WI38 (cell line): ENCODE measurements around the gene FMNL1.

ENCODE experiments used
- H3K4me3 ChIP-seq: 2 replicates; pipeline ENCODE4 v1.5.1; 2011; ENCODE audit warnings: low read depth, mild to moderate bottlenecking, control low read depth, low read length
- CTCF ChIP-seq: IDR thresholded peaks from 2 replicates; pipeline ENCODE4 v1.5.1; 2012; ENCODE audit warnings: low read depth, mild to moderate bottlenecking, control low read depth, low read length

FMNL1 gene

DNA sequence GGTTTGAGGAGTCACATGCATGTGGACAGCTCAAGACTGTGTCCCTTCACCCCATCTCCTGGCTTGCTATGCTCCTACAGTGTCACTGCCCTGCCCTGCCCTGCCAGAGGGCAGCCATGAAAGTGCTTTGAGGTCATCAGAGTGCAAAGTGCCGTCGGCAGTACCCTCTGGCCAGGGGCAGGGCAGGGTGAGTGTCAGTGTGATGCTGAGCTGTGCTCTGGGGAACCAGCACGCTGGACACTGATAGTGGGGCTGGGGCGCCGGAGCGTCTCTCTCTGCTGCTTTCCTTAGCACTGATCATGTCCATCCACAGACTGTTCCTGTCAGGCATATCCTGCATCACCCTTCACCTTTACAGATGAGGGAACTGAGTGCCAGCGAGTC, 41.8 kb downstream of the FMNL1 start:
- no peak overlapping the region for H3K4me3 ChIP-seq
- TF ChIP-seq CTCF = no peak

DNA sequence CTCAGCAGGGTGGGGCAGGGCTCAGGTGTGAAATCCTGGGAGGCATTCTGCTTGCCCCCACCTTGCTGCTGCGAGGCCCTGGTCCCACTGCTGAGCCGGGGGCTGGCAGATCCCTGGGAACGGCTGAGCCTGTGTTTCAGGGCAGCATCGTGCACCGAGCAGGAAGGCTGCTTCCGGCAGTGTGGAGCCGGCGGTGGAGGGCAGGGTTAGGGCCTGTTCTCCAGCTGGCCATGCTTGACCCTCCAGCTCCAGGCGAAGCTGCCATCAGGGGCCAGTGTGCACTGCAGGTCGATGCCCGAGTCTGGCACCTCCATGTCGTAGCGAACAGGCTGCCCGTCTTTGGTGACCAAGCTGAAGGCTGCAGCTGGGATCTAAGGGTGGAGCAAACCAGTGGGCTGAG, 42.7 kb downstream of the FMNL1 start:
- H3K4me3 ChIP-seq = no peak overlapping the region
- TF ChIP-seq CTCF = no peak

GRCh38 chr17:45264988-45265387, 43.3 kb downstream of the FMNL1 start:
- no peak for TF ChIP-seq CTCF
- H3K4me3 ChIP-seq = no peak overlapping the region

DNA sequence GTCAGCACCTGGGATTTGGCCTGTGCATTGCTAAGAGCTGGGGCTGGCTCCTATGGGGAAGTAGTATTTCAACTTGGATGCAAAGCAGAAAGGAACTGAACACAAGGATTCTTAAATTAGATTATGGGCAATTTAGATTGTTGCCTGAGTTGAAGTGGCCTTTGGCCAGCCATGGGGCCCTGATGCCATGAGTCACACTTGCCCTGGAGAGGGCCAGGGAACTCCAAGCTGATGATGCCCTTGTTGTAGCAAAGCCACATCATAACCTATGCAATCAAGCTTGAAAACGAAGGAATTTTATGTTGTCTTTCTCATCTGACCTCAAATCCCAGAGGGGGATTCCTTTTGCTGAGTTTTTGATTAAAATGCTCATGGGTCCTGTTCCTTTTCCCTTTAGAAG, 44.1 kb downstream of the FMNL1 start:
- H3K4me3 ChIP-seq = no peak overlapping the region
- TF ChIP-seq CTCF = no peak

- TF ChIP-seq CTCF = no peak
- no peak overlapping the region for H3K4me3 ChIP-seq
Observed at GRCh38 chr17:45266372-45266926, 44.8 kb downstream of the FMNL1 start.

DNA sequence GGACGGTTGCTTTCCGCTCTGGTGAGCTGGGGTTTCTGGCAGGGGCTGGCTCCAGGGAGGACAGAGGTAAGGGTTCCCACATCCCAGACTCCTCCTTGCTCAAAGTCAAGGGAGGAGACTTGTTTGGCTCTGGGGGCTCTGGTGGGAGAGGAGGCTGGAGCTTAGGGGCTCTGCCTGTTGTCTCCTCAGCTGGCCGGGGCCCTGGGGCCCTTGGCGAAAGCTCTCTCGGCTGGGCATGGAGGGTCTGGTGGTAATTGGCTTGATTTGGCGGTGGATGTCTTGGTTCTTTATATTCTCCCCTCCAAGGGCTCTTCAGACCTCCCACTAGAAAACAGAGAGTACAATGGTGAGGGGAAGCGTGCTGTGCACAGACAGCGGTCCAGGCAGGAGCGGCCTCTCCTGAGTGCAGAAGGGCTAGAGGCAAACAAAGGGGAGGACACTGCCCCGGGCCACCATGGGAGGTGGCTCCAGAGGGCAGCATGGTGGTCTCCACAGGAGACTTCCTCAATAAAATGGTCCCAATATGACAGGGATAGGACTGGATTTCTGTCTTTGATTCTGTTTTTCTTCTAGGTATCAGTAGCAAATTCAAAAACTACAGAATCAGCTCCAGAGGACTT, 45.9 kb downstream of the FMNL1 start:
- no peak for TF ChIP-seq CTCF
- no peak overlapping the region for H3K4me3 ChIP-seq

DNA sequence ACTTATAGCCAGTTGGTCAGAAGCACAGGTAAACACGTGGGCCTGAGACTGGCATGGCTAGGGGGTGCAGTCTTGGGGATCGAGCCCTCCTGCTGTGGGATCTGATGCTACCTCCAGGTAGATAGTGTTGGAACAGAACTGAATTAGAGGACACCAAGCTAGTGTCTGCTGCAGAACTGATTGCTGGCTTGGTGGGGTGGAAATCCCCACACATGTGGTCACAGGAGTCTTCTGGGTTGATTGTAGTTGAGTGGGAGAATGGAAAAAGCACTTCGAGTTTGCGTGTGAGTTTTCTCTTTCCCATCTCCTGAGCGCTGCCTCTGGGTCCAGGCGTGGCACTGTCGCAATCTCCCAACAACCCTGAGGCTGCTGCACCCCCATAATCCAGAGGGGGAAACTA, 48.2 kb downstream of the FMNL1 start:
- no peak for TF ChIP-seq CTCF
- no peak overlapping the region for H3K4me3 ChIP-seq
